ACHN (cell line): ENCODE measurements around the gene TLK1.
A peak's percentile ranks its signal among the peaks of the same experiment; 100 is the strongest.
"Not testable (repeated sequence)": the region's sequence is repeated elsewhere in the genome, so short reads cannot be mapped to it uniquely, and the experiment has no call there.

ENCODE experiments used
- DNase-seq: peaks from one replicate; pipeline ENCODE4 v3.0.0-alpha.2; 2015
- in situ Hi-C: cut with HindIII; loops from 2 replicates; pipeline ENCODE4 v1.10.0; 2017; ENCODE audit warnings: low sequenced_read_pairs, low pct_ligation_motif_present, low pct_unique_long_range_greater_than_20kb

The TLK1 gene

DNA sequence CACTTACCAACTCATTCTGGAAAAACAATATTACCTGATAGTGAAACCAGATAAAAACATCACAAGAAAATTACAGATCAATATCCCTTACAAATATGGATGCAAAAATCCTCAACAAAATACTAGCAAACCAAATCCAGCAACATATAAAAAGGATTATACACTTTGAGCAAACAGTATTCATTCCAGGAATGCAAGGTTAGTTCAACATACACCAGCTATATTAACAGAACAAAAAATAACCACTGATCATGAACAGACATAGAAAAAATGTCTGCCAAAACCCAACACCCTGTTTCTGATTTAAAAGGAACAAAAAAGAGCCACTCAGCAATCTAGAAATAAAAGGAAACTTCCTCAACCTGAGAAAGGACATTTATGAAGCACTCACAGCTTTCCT, 62.1 kb downstream of the TLK1 start:
- DNase-seq: no peak
- in situ Hi-C loops: no loop called here

- in situ Hi-C loops: no loop called here
- DNase-seq: no peak
These were observed 65.6 kb downstream of the TLK1 start for GRCh38 chr2:171095014-171095582.

GRCh38 chr2:171091517-171091916, 69.2 kb downstream of the TLK1 start:
- DNase-seq, in situ Hi-C loops: not testable (repeated sequence)

GRCh38 chr2:171089489-171089888, 71.2 kb downstream of the TLK1 start:
- no peak for DNase-seq
- in situ Hi-C loops: no loop called here

GRCh38 chr2:171088057-171088834, 72.4 kb downstream of the TLK1 start:
- DNase-seq: no peak
- in situ Hi-C loops: no loop called here

- in situ Hi-C loops: no loop called here
- no peak for DNase-seq
These were observed 73.1 kb downstream of the TLK1 start for GRCh38 chr2:171087547-171087946.

GRCh38 chr2:171086352-171087290, 74.1 kb downstream of the TLK1 start:
- in situ Hi-C loops: no loop called here
- DNase-seq: peak; percentile 50

DNA sequence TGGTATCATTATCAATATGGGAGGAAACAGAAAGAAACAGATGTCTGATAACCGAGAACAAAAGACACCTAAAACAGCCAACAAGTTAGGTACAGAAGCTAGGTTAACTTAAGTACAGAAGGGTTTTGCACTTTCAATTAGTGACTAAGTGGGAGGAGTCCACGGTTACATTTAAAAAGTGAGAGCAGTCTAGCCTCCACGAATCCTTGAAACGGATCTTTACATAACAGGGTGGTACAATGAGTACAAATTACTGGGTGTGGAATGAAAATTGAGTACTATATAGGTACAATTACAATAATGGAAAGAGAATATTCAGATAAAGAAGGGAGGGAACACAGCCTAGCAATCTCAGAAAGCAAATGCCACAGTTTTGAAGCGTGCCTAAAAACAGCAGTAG, 76.6 kb downstream of the TLK1 start:
- in situ Hi-C loops: no loop called here
- DNase-seq: no peak

GRCh38 chr2:171083451-171083850, 77.2 kb downstream of the TLK1 start:
- in situ Hi-C loops: no loop called here
- no peak for DNase-seq

GRCh38 chr2:171081649-171082111, 79.0 kb downstream of the TLK1 start:
- DNase-seq: no peak
- in situ Hi-C loops: no loop called here

- in situ Hi-C loops: no loop called here
- DNase-seq: no peak
These were observed 80.1 kb downstream of the TLK1 start for GRCh38 chr2:171080607-171081006.

DNA sequence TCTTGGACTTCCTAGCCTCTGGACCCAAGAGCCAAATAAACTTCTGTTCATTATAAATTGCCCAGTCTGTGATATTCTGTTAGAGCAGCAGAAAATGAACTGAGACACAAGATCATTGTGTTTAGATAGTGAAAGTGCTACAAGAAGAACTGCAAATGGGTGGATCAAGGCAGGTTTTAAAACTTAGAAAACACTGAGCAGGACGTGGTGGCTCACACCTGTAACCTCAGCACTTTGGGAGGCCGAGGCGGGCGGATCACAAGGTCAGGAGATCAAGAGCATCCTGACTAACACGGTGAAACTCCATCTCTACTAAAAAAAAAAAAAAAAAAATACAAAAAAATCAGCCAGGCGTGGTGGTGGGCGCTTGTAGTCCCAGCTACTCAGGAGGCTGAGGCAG, 84.3 kb downstream of the TLK1 start:
- in situ Hi-C loops, DNase-seq: not testable (repeated sequence)

DNA sequence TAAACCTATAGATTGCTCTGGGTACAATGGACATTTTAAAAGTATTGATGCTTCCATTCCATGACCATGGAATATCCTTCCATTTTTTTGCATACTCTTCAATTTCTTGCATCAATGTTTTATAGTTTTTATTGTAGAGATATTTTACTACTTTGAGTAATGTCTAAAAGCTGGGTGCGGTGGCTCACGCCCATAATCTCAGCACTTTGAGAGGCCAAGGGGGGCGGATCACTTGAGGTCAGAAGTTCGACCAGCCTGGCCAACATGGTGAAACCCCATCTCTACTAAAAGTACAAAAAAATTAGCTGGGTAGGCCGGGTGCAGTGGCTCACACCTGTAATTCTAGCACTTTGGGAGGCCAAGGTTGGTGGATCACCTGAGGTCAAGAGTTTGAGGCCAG, 88.5 kb downstream of the TLK1 start:
- no peak for DNase-seq
- in situ Hi-C loops: no loop called here

DNA sequence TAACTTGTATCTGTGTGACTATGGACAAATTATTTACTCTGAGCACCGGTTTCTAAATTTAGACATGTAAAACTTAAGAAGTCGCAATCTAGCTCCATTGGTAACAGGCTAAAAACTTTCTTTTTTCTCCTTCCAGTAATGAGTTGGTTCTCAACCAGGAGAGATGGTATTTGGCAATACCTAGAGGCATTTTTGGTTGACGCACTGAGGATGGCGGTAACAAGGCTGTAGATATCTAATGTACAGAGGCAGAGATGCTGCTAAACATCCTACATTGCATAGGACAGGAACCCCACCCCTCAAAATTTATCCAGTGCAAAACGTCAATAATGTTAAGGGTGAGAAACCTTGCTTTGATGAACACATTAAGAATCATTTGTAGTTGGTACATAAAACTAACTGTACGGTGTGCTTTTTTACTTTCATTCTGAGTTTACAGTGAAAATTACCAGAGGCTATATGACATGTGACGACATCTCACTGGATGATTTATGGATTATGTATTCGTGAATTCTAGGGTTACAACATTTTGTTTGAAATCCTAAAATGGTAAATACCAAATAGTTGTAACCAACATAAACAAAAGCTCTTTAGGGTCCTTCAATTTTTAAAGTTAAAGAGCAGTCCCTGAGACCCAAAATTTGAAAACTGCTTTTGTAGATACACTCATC, 91.3 kb downstream of the TLK1 start:
- in situ Hi-C loops: no loop called here
- DNase-seq: no peak

DNA sequence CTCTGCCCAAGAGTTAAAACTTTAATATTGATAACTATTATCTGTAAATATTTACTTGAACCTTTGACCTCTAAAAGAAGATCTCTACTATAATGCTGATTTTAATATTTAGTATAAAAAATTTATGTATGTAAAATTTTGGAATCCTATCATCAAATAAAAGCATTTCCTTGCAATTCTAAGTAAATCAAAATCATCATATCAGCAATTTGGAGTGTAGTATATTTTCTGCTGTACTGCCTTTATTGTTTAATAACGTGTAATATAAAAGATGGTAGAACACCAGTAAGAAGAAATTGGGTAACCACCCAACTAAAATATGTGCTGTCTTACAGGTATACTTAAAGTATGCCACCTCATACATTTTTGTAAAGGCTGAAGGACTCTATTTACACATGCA, 94.6 kb downstream of the TLK1 start:
- DNase-seq: no peak
- in situ Hi-C loops: no loop called here

- no peak for DNase-seq
- in situ Hi-C loops: no loop called here
These were observed 103.1 kb downstream of the TLK1 start for GRCh38 chr2:171057575-171057974.

DNA sequence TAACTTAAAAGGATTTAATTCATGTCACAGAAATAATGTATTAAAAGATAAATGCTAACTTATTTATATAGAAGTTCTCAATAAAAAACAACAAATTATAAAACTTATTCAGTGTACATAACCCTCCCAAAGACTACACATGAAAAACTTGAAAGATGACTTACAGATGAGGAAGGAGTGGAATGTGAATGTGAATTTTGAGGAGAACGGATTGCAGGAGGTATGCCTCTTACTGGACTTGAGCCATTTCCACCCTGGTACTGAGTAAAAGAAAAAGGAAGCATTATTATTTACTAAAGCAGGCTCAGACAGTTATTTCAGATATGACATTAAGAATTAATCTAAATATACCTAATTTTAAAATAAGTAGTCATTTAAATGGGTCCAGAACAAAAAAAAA, 104.4 kb downstream of the TLK1 start:
- no peak for DNase-seq
- in situ Hi-C loops: no loop called here

DNA sequence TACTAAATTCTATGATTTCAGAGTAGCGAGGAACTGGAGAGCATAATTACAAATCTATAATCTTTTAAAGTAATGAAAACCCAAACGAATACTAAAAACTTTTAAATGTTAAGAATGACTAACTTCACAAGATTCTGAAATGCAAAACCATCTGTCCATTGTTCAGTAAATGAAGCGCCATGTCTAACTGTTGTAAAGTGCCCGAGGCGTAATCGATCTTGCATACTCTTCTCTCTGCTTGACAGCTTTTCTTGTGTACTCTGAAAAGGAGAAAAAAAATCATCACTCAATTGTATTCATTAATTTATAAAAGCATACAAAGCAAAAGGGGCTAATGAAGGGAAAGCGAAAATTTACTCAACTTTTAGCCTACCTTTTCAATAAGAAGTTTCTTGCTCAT, 111.0 kb downstream of the TLK1 start:
- no peak for DNase-seq
- in situ Hi-C loops: no loop called here

DNA sequence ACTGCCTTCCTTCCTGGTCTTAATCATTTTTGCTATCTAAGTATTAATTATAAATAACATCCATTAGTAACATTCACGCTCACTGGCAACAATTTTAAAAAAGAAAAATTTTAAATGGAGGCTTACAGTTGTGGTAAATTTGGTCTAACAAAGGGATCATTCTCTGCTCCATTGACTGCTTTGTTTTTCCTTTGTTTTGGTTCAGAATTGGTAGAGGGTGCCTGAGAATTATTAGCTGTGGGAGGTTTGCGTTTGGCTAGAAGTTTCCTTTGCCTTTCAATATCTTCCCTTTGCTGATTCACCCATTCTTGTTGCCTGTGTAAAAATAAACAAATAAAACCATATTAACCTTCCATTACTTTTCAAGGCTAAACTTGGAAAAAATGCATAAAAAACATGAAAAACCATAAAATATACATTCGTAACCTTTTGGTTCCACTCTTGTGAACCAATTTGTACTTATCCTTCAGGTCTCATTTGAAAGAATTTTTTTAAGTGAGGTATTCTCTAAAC, 114.6 kb downstream of the TLK1 start:
- no peak for DNase-seq
- in situ Hi-C loops: no loop called here
